Measurements from ENCODE around the gene CCDC146.
"Not testable (repeated sequence)": the region's sequence is repeated elsewhere in the genome, so short reads cannot be mapped to it uniquely, and the experiment has no call there.

The CCDC146 gene

DNA sequence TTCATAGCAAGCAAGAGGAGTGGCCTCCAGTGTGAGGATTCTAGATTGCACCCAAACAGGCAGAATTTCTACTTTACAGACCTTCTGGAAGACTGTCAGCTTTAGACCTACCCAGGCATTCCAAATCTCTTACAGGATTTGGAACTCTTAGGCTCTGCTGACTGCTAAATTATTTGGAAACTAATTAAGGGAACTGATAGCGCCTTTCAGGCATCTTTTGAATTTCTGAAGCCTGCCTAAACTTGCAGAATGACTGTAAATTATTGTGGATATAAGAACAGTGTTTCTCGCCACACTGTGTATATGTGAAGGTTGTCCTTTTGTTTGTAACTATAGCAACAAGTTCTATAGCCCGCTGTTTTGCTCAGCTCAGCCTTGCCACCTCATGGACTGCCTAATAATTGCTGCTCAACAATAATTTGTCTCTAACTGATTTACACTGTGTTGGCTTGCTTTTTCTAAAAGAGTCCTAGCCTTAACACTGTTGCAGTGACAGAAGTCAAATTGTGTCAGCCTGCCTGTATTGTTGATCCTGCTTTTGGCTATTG is 32.6 kb downstream of the CCDC146 start:
- DNase-seq (ENCODE audit: low read depth), result not testable (repeated sequence)

DNA sequence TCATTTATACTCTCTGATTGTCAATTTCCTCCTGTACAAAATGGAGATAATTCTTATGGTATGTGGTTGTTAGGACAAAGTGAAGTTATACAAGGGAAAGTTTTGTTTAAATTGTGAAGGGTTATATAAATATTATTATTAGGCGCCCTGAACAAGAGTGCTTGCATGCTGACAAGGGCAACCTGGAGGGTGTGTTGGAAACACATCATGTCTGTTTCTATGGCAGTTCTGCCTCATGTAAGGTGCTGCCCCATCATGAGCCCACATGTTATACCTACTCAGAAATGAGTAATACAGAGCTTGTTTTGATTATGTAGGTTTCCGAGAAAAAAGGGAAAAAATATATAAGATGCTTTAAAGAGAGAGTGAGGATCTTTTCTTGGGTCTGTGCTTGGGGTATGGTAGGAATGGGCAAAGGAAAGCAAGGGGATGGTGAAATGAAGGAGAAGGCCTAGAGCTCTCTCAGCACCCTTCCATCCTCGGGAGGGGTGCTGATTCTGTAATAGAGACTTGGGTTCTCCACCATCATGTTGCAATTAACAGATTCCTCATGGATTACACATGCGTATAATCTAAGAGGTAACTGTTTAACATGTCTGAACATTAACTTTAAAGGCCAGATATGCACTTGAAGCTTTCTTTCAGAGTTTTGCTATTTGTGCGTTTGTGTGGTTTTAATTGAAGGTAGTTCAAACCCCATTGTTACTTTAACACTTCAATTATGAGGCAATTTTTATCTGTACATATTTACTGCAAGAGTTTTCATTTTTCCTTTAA is 33.4 kb downstream of the CCDC146 start:
- DNase-seq (ENCODE audit: low read depth), result not testable (repeated sequence)

DNA sequence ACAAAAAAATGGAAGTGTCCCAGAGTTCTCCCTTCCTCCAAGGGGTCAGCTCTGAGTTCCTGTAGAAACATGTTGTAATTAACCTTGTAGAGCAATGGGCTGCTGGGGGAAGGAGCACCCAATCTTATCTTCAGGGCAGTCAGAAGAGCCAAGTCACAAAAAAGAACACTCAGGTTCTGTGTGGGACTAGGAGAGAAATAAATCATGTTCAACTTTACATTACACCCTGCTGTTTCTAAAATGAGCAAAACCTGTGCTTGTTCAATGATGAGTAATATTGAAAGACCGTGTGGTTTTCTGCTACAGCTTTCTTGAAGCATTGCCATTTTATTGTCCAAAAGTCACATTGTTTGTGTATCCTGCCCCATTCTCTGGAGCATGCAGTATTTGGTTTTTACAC is 34.6 kb downstream of the CCDC146 start:
- DNase-seq (ENCODE audit: low read depth), result not testable (repeated sequence)

GRCh38 chr7:77157446-77157845 is 35.0 kb downstream of the CCDC146 start:
- DNase-seq (ENCODE audit: low read depth), result no peak

DNA sequence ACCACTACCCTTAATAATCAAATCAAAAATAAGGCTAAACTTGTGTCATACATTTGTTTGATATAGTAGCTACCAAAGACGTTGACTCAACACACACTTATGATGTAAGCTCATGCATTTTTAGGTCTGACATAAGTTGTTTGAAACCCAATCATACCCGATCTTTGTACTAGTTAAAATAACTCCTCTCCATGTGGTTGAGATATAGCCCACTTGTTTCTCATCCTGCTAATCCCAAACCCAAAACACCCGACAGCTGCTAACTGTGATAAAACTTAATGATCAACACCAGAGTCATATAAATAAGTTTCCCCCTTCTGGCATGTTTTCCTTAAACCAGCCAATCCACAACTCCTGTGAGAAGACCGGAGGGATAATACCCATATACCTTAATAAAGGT is 48.7 kb downstream of the CCDC146 start:
- not testable (repeated sequence) for DNase-seq (ENCODE audit: low read depth)

GRCh38 chr7:77172437-77173172 is 50.2 kb downstream of the CCDC146 start:
- DNase-seq (ENCODE audit: low read depth), result not testable (repeated sequence)

GRCh38 chr7:77174418-77174817 is 52.0 kb downstream of the CCDC146 start:
- not testable (repeated sequence) for DNase-seq (ENCODE audit: low read depth)

- DNase-seq (ENCODE audit: low read depth), result not testable (repeated sequence)
Observed at GRCh38 chr7:77175274-77175800, 52.9 kb downstream of the CCDC146 start.

DNA sequence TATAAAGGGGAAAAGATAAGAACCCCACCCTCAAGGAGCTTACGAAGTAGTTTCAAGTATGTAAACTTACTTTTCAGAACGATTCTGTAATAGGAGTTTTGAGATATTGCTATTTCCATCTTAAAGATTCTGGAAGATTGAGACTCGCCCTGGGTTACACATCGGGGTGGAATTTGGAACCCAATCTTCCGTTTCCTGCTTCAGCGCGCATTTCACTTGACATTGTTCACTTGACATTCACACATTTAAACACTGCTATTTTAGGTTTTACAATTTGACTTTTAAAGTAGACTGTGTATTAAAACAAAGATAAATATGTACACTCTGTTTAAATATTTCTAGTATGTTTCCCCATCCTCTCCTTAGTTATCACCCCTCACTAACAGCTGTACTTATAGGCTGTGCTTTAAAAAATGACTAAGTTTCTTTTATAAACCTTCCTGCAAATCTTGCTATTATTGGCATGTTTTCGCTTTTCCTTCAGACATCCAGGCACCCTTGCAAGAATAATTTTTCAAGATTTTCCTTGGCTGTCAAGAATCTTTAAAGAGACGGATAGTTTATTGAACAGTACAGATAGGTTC is 55.0 kb downstream of the CCDC146 start:
- not testable (repeated sequence) for DNase-seq (ENCODE audit: low read depth)

- not testable (repeated sequence) for DNase-seq (ENCODE audit: low read depth)
Observed at GRCh38 chr7:77178024-77178423, 55.6 kb downstream of the CCDC146 start.

- no peak for DNase-seq (ENCODE audit: low read depth)
Observed at GRCh38 chr7:77181015-77181595, 58.7 kb downstream of the CCDC146 start.

- no peak for DNase-seq (ENCODE audit: low read depth)
Observed at GRCh38 chr7:77181734-77182133, 59.3 kb downstream of the CCDC146 start.

- no peak for DNase-seq (ENCODE audit: low read depth)
Observed at GRCh38 chr7:77182261-77182660, 59.8 kb downstream of the CCDC146 start.

DNA sequence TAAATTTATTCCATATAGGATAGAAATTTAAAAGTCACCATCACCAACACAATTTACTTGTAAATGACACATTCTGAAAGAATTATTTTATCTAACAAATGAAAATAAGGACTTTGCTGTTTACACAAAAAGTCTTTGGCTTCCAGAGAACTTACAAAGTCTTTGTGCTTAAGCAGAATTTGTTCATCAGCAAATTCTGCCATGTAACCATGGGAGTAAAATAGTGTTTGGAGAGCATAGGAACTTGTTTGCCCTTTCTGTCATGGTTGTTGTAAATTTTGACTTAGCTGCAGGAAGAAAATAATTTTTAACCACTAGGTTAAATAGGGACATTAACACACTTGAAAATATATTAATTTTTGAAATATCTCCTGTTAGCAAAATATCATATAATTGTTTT is 62.0 kb downstream of the CCDC146 start:
- no peak for DNase-seq (ENCODE audit: low read depth)

DNA sequence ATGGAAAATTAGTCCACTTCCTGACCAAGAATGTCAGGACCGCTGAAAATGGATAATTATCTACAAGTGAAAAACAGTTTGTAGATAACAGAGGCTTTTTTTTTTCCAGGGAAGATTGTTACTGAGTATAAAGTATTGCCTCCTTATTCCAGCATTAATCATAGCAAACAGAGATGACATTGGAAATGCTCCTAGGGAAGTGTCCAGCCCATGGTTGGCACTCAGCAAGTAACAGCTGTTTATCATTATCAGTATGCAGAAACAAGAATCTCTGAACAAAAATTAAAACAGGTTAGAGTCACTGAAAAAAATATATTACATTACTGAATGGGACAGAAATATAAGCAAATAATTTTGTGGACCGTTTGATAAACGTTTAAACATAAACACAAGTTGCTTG is 62.6 kb downstream of the CCDC146 start:
- DNase-seq (ENCODE audit: low read depth), result no peak

DNA sequence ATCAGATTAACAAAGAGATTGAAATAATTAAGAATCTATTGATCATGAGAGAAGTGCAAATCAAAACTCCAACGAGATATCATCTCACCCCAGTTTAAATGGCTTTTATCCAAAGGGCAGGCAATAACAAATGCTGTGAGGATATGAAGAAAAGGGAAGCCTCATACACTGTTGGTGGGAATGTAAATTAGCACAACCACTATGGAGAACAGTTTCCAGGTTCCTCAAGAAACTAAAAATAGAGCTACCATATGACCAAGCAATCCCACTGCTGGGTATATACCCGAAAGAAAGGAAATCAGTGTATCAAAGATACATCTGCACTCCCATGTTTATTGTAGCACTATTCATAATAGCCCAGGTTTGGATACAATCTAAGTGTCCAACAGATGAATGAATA is 63.5 kb downstream of the CCDC146 start:
- DNase-seq (ENCODE audit: low read depth), result no peak

DNA sequence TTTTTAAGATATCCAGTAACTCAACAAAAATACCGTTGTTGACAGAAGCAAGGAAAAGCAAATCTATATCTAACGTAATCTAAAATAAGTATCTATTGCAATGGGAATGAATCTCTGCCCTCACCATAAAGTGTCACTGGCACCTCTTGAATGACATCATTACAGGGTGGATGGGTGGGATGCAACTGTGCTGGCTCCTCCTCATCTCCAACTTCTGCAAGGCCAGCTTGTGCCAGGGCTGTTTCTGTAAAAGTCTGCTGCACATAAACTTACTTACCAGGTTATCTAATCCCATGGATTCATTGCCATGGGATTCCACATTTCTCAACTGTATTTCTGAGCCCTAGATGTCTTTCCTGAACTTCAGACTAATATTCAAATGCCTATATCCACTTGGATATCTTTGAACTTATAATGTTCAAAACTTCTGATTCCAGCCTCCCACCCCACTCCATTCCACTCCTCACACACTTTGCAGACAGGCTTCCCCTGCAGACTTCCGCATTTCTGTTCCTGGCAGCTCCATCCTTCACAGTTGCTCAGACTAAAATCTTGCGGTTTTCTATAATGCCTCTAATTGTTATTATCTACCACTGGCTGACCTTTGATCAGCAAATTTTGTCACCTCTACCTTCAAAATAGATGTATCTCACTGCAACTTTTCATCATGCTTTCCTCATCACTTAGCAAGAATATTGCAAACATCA is 66.5 kb downstream of the CCDC146 start:
- no peak for DNase-seq (ENCODE audit: low read depth)

- DNase-seq (ENCODE audit: low read depth), result no peak
Observed at GRCh38 chr7:77197141-77197540, 74.7 kb downstream of the CCDC146 start.

GRCh38 chr7:77199013-77199966 is 76.9 kb downstream of the CCDC146 start, which contains the start of gene FGL2:
TSS of gene FGL2 (minus strand) at chr7:77199819. CDS start at chr7:77199793, 26 bp downstream.
- DNase-seq (ENCODE audit: low read depth), result no peak

- no peak for DNase-seq (ENCODE audit: low read depth)
Observed at GRCh38 chr7:77200542-77200941, 78.1 kb downstream of the CCDC146 start.

All from activated T-helper 1 cell treated with Interleukin-2 at 50 U/mL for 16 hours (primary cell).